ENCODE data around the gene BDKRB1.
"Not testable (repeated sequence)": the region's sequence is repeated elsewhere in the genome, so short reads cannot be mapped to it uniquely, and the experiment has no call there.

BDKRB1 gene

DNA sequence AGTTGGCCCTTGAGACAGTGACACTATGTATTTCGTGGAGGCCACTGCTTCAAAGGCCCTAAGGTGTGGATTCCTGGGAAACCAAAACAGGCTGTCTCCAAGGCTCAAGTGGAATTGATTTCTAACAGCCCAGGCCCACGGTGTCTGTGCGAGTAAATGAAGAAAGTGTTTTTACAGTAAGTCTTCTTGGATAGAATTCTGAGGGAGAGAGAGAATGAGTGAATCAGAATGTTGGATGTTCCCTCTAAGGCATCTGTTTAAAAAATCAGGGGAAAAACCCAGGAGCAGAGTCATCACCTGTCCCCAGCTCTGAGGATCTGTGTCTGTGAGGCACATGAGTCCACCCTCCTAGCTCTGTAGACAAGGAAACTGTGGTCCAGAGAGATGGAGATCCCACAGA, 22.3 kb upstream of the BDKRB1 start:
- no peak for DNase-seq (ENCODE audit: low read depth)

DNA sequence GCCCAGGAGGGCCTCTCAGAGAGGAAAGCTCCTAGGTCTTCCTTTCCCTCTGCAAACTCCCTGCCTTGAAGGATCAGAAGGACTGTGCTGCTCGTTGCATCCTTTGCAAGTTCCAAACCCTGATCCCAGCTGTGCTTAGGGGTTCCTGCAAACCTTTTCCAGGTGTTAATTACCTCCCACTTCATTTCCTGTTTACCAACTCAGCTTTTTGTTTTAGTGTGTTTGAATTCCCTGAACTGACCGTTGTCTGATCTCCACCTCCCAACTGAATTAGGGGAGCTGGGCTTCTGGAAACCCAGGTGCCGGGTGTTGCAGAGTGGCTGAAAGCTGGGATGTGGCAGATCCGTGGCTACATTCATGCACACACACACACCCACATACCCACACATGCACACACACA, 20.6 kb upstream of the BDKRB1 start:
- DNase-seq (ENCODE audit: low read depth): no peak

GRCh38 chr14:96237641-96238040, 18.4 kb upstream of the BDKRB1 start:
- no peak for DNase-seq (ENCODE audit: low read depth)

DNA sequence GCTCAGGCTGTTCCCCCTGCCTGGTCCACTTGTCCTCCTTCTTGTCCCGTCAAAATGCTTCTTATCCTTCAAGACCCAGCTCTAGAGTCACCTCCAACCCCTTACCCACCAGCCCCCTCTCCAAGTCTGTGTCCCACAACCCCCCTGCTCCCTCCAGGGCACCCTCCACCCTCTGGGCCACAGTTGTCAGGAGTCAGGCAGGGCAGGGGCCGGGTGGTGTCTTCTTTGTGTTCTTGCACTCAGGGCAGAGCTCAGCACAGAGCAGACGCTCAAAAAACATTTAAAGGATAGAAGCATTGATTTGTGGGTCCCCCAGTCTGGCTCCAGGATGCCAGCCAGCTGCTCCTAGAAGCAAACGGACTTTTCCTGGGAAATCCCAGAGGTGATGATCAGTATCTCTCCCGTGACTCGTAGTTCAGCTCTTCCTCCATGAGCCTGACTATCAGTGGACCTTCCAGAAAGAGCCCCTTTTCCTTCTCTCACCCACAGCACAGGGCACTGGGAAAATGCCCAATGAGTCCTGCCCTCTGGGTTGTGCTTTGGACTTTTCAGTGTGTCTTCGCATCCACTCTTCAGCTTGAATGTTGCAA, 17.2 kb upstream of the BDKRB1 start:
- no peak for DNase-seq (ENCODE audit: low read depth)

DNA sequence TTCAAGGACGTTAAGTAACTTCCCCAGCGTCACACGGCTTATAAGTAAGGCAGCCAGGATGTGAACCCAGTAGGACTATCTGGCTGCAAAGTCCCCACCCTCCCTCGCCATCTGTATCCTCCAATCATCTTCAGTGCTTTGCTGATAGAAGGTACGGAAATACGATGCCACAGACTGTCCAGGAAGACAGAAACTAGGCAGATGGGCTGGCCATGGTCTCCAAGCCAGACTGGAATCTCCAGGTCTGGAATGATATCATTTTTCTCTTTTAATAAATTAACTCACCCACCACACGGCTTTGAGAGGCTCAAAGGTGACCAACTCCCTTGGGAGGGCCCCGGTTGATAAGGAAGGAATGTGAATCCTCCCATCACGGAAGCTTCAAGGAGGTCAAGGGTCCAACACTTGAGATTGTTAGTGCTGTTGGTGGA, 16.3 kb upstream of the BDKRB1 start:
- DNase-seq (ENCODE audit: low read depth): no peak

GRCh38 chr14:96240641-96241040, 15.4 kb upstream of the BDKRB1 start:
- DNase-seq (ENCODE audit: low read depth): no peak

GRCh38 chr14:96242126-96242525, 13.9 kb upstream of the BDKRB1 start:
- no peak for DNase-seq (ENCODE audit: low read depth)

GRCh38 chr14:96243785-96244184, 12.2 kb upstream of the BDKRB1 start:
- DNase-seq (ENCODE audit: low read depth): no peak

- not testable (repeated sequence) for DNase-seq (ENCODE audit: low read depth)
These were observed 10.9 kb upstream of the BDKRB1 start for GRCh38 chr14:96245074-96245473.

DNA sequence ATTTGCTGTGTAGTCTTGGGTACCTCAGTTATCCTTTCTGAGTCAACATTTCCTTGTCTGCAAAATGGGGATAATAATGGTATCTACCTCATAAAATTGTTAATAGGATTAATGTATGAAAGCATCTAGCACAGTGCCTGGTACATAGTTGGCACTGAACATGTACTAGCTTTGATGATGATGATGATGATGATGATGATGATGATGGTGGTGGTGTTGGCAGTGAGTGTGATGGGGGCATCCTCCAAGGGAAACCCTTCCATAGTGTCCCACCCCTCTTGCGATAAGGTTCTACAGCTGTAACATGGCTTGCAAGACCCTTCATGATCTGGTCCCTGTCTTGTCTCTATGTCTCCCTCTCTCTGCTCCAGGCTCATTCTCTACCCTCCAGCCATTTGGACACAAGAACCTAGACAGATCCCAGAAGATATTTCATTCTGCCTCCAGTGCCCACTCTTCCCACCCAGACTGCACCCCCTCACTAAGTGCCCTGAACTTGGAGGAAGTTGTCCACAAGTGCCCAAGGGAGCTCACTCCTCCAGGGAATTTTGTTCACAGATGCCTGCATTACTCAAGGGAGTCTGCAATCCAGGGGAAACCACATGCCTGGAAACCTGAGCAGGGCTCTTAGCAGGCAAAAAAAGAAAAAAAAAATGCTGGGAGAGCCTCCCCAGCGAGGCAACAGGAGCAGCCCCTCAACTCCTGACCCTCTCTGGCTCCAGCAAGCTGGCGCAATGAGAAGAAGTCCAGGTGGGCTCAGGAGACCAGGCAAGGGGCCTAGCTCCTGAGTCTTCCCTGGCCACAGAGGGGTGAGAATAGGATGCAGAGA, 10.1 kb upstream of the BDKRB1 start:
- DNase-seq (ENCODE audit: low read depth): no peak

DNA sequence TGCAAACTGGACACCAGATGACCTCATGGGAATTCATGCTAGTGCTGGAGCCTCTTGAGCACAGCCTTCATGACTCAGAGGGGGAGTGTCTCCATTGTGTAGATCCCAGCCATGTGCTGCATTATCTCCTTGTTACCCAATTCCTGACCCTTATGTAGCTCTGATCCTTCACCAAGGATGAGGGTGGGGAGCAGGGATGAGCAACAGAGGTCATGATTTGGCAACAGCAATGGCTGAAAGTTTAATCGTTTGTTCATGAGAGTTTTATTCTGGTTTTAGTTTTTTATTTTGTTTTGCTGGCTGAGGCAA, 9.5 kb upstream of the BDKRB1 start:
- DNase-seq (ENCODE audit: low read depth): no peak

- no peak for DNase-seq (ENCODE audit: low read depth)
These were observed 9.0 kb upstream of the BDKRB1 start for GRCh38 chr14:96247031-96247430.

GRCh38 chr14:96249029-96249428, 7.0 kb upstream of the BDKRB1 start:
- DNase-seq (ENCODE audit: low read depth): no peak

DNA sequence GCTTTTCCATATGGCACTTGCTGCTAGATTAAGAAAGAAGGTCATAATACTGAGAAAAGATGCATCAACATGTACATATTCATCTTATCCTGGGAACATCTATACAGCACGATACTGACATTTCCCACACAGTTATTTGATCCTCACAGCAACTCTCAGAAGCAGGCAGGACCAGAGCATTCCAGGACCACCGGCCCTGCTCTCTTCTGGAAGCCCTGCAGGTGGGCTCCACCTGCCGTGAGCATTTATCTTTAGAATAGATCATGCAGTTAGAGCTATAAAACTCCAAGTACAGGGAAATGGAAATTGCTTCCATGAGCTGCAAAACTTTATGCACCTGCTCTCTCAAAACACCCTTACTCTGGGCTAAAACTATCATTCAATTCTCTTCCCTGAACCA, 5.5 kb upstream of the BDKRB1 start:
- DNase-seq (ENCODE audit: low read depth): no peak

- no peak for DNase-seq (ENCODE audit: low read depth)
These were observed 4.3 kb upstream of the BDKRB1 start for GRCh38 chr14:96251656-96252155.

GRCh38 chr14:96252323-96252998, 3.5 kb upstream of the BDKRB1 start:
- DNase-seq (ENCODE audit: low read depth): no peak

GRCh38 chr14:96252999-96253539, 2.9 kb upstream of the BDKRB1 start:
- no peak for DNase-seq (ENCODE audit: low read depth)

DNA sequence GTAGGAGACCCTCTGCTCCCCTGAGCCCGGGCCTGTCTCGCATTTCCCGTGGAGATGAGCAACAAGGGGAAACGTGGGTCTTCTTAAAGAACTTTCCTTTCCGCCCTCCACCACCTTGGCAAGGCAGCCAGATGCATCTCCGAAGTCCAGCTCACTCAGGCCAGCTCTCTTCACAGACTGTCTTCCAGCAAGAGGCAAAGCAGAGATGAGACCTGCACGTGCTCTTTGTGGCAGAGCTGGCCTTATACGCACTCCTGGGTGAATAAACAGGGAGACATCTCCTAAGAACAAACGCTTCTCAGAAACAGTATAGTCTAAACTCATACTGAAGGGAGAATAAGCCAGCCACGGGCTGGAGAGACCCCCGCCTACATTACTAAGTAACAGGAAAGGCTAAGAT, 1.3 kb upstream of the BDKRB1 start:
- no peak for DNase-seq (ENCODE audit: low read depth)

- no peak for DNase-seq (ENCODE audit: low read depth)
These were observed 397 bp downstream of the BDKRB1 start for GRCh38 chr14:96256407-96256806.

- DNase-seq (ENCODE audit: low read depth): no peak
These were observed 1.0 kb downstream of the BDKRB1 start for GRCh38 chr14:96257056-96257455.

DNA sequence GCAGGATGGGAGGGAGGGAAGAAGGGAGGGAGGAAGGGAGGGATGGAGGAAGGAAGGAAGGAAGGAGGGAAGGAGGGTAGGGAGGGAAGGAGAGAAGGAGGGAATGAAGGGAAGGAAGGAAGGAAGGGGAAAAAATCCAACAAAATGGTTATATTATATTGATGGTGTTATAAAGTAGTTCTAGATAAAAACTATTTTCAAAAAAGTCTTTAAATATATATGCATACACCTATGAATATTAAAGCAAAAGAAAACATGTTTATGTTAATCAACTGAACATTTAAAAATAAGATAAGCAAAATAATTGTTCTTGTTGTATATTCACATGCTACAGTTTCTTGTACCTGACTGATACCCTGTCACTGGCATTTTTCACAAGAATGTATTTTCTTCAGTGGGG, 1.9 kb downstream of the BDKRB1 start:
- DNase-seq (ENCODE audit: low read depth): no peak

GRCh38 chr14:96260341-96260821, 4.4 kb downstream of the BDKRB1 start:
- DNase-seq (ENCODE audit: low read depth): no peak

GRCh38 chr14:96261053-96261452, 5.0 kb downstream of the BDKRB1 start:
- DNase-seq (ENCODE audit: low read depth): no peak
